Mesendoderm (in vitro differentiated cells): ENCODE results near the gene LRRC37B.
"Not testable (repeated sequence)": the region's sequence is repeated elsewhere in the genome, so short reads cannot be mapped to it uniquely, and the experiment has no call there.

Experiments
- DNase-seq: peaks from one replicate; pipeline ENCODE4 v3.0.0; 2013
- H2AK5ac ChIP-seq: 2 replicates; pipeline ENCODE4 v1.6.1; 2013; ENCODE audit warnings: low read length, inconsistent platforms
- H2BK120ac ChIP-seq: 2 replicates; pipeline ENCODE4 v1.6.1; 2013; ENCODE audit warnings: low read depth, mild to moderate bottlenecking, low read length, moderate library complexity, mixed read lengths
- H2BK15ac ChIP-seq: replicated peaks from 2 replicates; pipeline ENCODE4 v1.6.1; 2013; ENCODE audit warnings: low read depth, mild to moderate bottlenecking, moderate library complexity
- H2BK5ac ChIP-seq: 2 replicates; pipeline ENCODE4 v1.6.1; 2013; ENCODE audit warnings: low read length, inconsistent platforms
- H3K18ac ChIP-seq: 2 replicates; pipeline ENCODE4 v1.6.1; 2013; ENCODE audit warnings: mild to moderate bottlenecking, low read length, mixed read lengths
- H3K23ac ChIP-seq: one replicate; pipeline ENCODE4 v1.6.1; 2013; ENCODE audit warnings: low read length
- H3K27ac ChIP-seq: 2 replicates; pipeline ENCODE4 v1.5.1; 2013; ENCODE audit warnings: low read depth, mild to moderate bottlenecking, inconsistent platforms, low read length, moderate library complexity
- H3K27me3 ChIP-seq: 2 replicates; pipeline ENCODE4 v1.6.1; 2013; ENCODE audit warnings: low read length, control low read depth, mild to moderate bottlenecking, inconsistent platforms; ENCODE audit not compliant: insufficient read depth, poor library complexity
- H3K36me3 ChIP-seq: 2 replicates; pipeline ENCODE4 v1.6.1; 2013; ENCODE audit warnings: low read length, inconsistent platforms; ENCODE audit not compliant: control insufficient read depth, insufficient read depth
- H3K4ac ChIP-seq: one replicate; pipeline ENCODE4 v1.6.1; 2013; ENCODE audit warnings: low read depth, mild to moderate bottlenecking, low read length, moderate library complexity
- H3K4me1 ChIP-seq: 2 replicates; pipeline ENCODE4 v1.6.1; 2013; ENCODE audit warnings: low read depth, low read length, inconsistent platforms; ENCODE audit not compliant: control insufficient read depth
- H3K4me2 ChIP-seq: 2 replicates; pipeline ENCODE4 v1.6.1; 2013; ENCODE audit warnings: low read length
- H3K4me3 ChIP-seq: 2 replicates; pipeline ENCODE4 v1.5.1; 2013; ENCODE audit warnings: mild to moderate bottlenecking, low read length
- H3K56ac ChIP-seq: one replicate; pipeline ENCODE4 v1.6.1; 2013; ENCODE audit warnings: low read length
- H3K79me1 ChIP-seq: 2 replicates; pipeline ENCODE4 v1.6.1; 2013; ENCODE audit warnings: low read length, inconsistent platforms
- H3K79me2 ChIP-seq: 2 replicates; pipeline ENCODE4 v1.6.1; 2013; ENCODE audit warnings: mild to moderate bottlenecking, low read length; ENCODE audit not compliant: control insufficient read depth, insufficient read depth
- H3K9ac ChIP-seq: 2 replicates; pipeline ENCODE4 v1.6.1; 2013; ENCODE audit warnings: low read length, inconsistent platforms
- H4K5ac ChIP-seq: one replicate; pipeline ENCODE4 v1.6.1; 2013; ENCODE audit warnings: low read length
- H4K8ac ChIP-seq: one replicate; pipeline ENCODE4 v1.6.1; 2013; ENCODE audit warnings: low read depth, mild to moderate bottlenecking, control low read depth, low read length, moderate library complexity
- WGBS: extraction: QIAGEN DNeasy Blood & Tissue Kit; methylation state at CpG from one replicate; pipeline ENCODE4 v1.1.7; 2013; ENCODE audit warnings: low lambda C conversion rate, missing lambda C conversion rate; ENCODE audit not compliant: insufficient coverage; ENCODE audit errors: extremely low coverage; 5-methylcytosine and 5-hydroxymethylcytosine counted together

The LRRC37B gene

DNA sequence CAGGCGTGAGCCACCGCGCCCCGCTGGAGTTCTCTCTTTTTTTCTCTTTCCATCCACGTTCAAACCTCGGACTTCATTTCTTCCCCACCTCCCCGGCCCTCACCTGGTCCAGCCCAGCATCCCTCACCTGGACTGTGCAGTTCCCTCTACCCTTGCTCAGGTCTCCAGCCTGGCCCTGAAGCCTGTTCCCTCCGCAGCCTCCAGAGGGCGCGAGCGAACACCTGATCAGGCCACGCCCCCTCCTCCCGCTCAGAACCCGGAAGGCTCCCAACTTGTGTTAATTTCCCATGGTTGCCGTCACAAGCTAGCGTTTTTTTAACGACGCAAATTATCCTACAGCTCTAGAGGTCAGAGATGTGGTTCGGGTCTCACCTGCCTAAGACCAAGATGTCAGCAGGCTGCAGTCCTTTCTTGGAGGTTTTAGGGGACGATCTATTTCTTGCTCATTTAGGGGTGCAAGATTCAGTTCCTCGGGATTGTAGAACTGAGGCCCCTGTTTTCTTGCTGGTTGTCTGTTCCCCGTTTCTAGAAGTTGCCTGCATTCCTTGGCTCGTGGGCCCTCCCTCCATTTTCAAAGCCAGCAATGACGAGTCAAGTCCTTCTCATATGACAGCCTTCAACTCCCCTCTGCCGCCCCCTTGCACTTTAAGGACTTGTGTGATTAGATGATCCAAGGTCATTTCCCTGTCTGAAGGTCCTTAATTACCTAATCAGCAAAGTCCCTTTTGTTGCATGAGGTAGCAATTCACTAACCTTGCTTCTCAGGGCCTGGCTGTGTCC lies 59.9 kb downstream of the LRRC37B start:
- not testable (repeated sequence) for H3K36me3 ChIP-seq, H3K27ac ChIP-seq, DNase-seq

DNA sequence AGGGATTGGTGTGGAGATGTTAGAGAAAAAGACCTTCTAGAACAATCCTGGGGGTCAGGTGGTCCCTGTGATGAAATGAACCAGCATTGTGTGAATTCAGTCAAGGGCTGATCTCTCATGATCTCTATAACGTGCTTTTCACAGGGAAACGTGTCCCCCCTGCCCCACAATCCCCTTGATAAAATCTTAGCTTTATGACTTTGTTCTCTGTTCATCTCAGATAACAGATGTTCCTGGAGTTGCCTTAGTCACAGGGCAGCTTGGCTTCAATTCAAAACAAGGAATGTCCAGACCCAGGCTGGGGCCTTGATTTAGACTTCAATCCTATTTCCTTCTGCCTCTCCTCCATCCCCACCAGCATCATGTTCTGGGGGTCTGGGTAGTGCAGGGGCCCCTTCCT lies 61.9 kb downstream of the LRRC37B start:
- H3K18ac ChIP-seq, H2BK15ac ChIP-seq, H3K27me3 ChIP-seq, H3K56ac ChIP-seq, H2BK120ac ChIP-seq, H2BK5ac ChIP-seq, H3K4ac ChIP-seq, H4K5ac ChIP-seq, DNase-seq, H3K79me1 ChIP-seq, H3K27ac ChIP-seq, H2AK5ac ChIP-seq, H3K9ac ChIP-seq, H3K36me3 ChIP-seq, H3K4me1 ChIP-seq, H3K4me2 ChIP-seq, H3K79me2 ChIP-seq, H3K4me3 ChIP-seq, H4K8ac ChIP-seq, H3K23ac ChIP-seq: not testable (repeated sequence)
- WGBS: no CpG with 5 or more reads among the region's 2 CpGs

More for the DNA sequence above, 59.9 kb downstream of the LRRC37B start:
- not testable (repeated sequence) for H2BK5ac ChIP-seq, H3K4me1 ChIP-seq, H2BK15ac ChIP-seq, H3K27me3 ChIP-seq, H3K9ac ChIP-seq, H3K79me2 ChIP-seq, H2AK5ac ChIP-seq, H2BK120ac ChIP-seq, H3K4me3 ChIP-seq, H3K18ac ChIP-seq, H4K5ac ChIP-seq, H3K4ac ChIP-seq, H3K79me1 ChIP-seq, H4K8ac ChIP-seq, H3K23ac ChIP-seq, H3K56ac ChIP-seq, H3K4me2 ChIP-seq
- no CpG with 5 or more reads among the region's 25 CpGs for WGBS

- not testable (repeated sequence) for H2BK120ac ChIP-seq, H3K4me2 ChIP-seq, DNase-seq, H2BK5ac ChIP-seq, H3K56ac ChIP-seq, H3K18ac ChIP-seq, H2BK15ac ChIP-seq, H3K36me3 ChIP-seq, H3K23ac ChIP-seq, H4K5ac ChIP-seq, H3K4ac ChIP-seq, H4K8ac ChIP-seq, H3K27me3 ChIP-seq, H3K9ac ChIP-seq, H3K79me1 ChIP-seq, H3K27ac ChIP-seq, H3K79me2 ChIP-seq, H3K4me1 ChIP-seq, H2AK5ac ChIP-seq, H3K4me3 ChIP-seq
- no CpG with 5 or more reads among the region's 4 CpGs for WGBS
These were observed 64.8 kb downstream of the LRRC37B start for GRCh38 chr17:32071961-32072360.

- H3K27ac ChIP-seq, H3K36me3 ChIP-seq, H3K79me2 ChIP-seq, H3K4me1 ChIP-seq, H2BK5ac ChIP-seq, H3K23ac ChIP-seq, H3K56ac ChIP-seq, H2BK120ac ChIP-seq, H3K4me3 ChIP-seq, DNase-seq, H3K79me1 ChIP-seq, H3K9ac ChIP-seq, H3K4me2 ChIP-seq, H2AK5ac ChIP-seq, H3K27me3 ChIP-seq, H4K5ac ChIP-seq, H2BK15ac ChIP-seq, H4K8ac ChIP-seq, H3K4ac ChIP-seq, H3K18ac ChIP-seq: not testable (repeated sequence)
- WGBS: no CpG with 5 or more reads among the region's 4 CpGs
These were observed 65.9 kb downstream of the LRRC37B start for GRCh38 chr17:32073131-32073530.

GRCh38 chr17:32079753-32080152 lies 72.6 kb downstream of the LRRC37B start:
- peak; percentile 81 for DNase-seq
- H2BK15ac ChIP-seq, H3K27me3 ChIP-seq, H3K79me1 ChIP-seq, H3K4ac ChIP-seq, H3K23ac ChIP-seq, H3K79me2 ChIP-seq, H3K4me3 ChIP-seq, H3K27ac ChIP-seq, H4K8ac ChIP-seq, H3K4me2 ChIP-seq, H2BK5ac ChIP-seq, H3K56ac ChIP-seq, H3K36me3 ChIP-seq, H3K18ac ChIP-seq, H3K9ac ChIP-seq, H2BK120ac ChIP-seq, H4K5ac ChIP-seq, H3K4me1 ChIP-seq, H2AK5ac ChIP-seq: not testable (repeated sequence)
- WGBS: no CpG with 5 or more reads among the region's 10 CpGs

- peak overlapping the region; percentile 61 for H3K9ac ChIP-seq
- peak overlapping the region; percentile 79 for H3K56ac ChIP-seq
- not testable (repeated sequence) for H3K4me3 ChIP-seq, H3K4me2 ChIP-seq, H3K27me3 ChIP-seq, H4K5ac ChIP-seq, H2BK120ac ChIP-seq, H3K36me3 ChIP-seq, H2BK5ac ChIP-seq, H3K4me1 ChIP-seq, H3K79me1 ChIP-seq, H2BK15ac ChIP-seq, H3K4ac ChIP-seq, H4K8ac ChIP-seq, H3K23ac ChIP-seq, H3K79me2 ChIP-seq, H2AK5ac ChIP-seq
- peak overlapping the region; percentile 28 for H3K18ac ChIP-seq
- H3K27ac ChIP-seq: peak overlapping the region; percentile 70
- DNase-seq: peak; percentile 38
- no CpG with 5 or more reads among the region's 17 CpGs for WGBS
These were observed 76.4 kb downstream of the LRRC37B start for GRCh38 chr17:32083550-32083979.
